ENCODE results near the gene ITGB1BP1.

The ITGB1BP1 gene

DNA sequence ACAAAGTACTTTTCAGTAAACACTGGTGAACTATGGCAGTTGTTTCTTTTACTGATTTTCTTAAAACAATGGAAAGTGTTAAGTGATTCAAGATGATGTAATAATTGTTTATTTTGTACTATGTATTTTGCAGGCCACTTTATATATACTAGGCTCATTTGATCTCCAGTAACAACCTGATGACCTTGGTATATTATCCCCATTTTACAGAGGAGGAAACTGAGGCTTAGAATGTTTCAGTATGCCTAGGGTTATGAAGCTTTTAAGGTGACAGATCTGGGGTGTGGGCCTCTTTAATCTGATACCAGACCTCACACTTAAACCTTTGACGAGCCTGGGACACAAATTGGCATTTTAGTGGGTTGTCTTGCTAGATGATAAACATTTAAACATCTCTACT, 63.2 kb downstream of the ITGB1BP1 start:
- DNase-seq (ENCODE audit: low read depth) = no peak
- TF ChIP-seq CTCF (IDR thresholded peaks at IDR 0.05; ENCODE audit: insufficient read depth, low read depth, low read length, missing control alignments) = no peak
- no peak overlapping the region for H3K4me3 ChIP-seq (ENCODE audit: low read depth, low read length)

DNA sequence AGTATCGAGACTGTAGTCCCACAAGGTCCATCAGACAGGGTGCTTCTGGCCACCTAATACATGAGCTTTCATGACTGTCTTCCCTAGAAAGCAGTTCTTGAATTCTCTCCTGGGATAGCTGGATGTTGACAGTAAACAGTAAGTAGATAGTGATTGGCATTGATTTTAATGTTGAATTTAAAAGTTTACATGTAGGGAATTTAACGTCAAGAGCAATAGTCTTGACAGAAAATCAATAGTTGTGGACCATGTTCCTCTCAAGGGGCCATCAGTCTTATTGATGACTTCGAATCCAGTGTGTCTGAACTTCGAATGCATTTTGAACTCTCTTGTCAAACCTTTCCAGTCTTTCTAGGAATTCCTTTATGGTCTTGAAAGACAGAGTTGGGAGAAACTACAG, 63.9 kb downstream of the ITGB1BP1 start:
- DNase-seq (ENCODE audit: low read depth) = no peak
- no peak for TF ChIP-seq CTCF (IDR thresholded peaks at IDR 0.05; ENCODE audit: insufficient read depth, low read depth, low read length, missing control alignments)
- no peak overlapping the region for H3K4me3 ChIP-seq (ENCODE audit: low read depth, low read length)

DNA sequence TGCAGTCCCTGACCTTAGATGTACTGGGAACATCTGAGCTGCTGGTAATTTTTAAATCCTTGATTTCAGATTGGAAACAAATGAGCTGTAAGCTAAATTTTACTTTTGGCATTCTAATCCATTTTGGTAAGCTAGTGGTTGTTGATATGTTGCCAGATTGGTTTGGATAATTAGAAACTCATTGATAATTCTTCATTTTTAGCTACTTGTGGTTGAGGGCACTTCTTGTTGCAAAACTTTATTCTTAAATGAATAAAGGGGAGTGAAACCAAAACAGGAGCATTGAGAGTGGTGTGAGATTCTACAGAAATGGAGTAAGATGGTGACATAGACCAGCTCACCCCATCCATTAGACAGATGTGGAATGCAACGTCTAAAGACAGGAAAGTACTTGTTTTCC, 64.5 kb downstream of the ITGB1BP1 start:
- DNase-seq (ENCODE audit: low read depth) = no peak
- H3K4me3 ChIP-seq (ENCODE audit: low read depth, low read length) = no peak overlapping the region
- no peak for TF ChIP-seq CTCF (IDR thresholded peaks at IDR 0.05; ENCODE audit: insufficient read depth, low read depth, low read length, missing control alignments)

GRCh38 chr2:9356261-9356660, 67.1 kb downstream of the ITGB1BP1 start:
- TF ChIP-seq CTCF (IDR thresholded peaks at IDR 0.05; ENCODE audit: insufficient read depth, low read depth, low read length, missing control alignments) = no peak
- no peak overlapping the region for H3K4me3 ChIP-seq (ENCODE audit: low read depth, low read length)
- no peak for DNase-seq (ENCODE audit: low read depth)

- no peak overlapping the region for H3K4me3 ChIP-seq (ENCODE audit: low read depth, low read length)
- no peak for TF ChIP-seq CTCF (IDR thresholded peaks at IDR 0.05; ENCODE audit: insufficient read depth, low read depth, low read length, missing control alignments)
- DNase-seq (ENCODE audit: low read depth) = no peak
Measured at GRCh38 chr2:9355716-9356115, 67.6 kb downstream of the ITGB1BP1 start.

DNA sequence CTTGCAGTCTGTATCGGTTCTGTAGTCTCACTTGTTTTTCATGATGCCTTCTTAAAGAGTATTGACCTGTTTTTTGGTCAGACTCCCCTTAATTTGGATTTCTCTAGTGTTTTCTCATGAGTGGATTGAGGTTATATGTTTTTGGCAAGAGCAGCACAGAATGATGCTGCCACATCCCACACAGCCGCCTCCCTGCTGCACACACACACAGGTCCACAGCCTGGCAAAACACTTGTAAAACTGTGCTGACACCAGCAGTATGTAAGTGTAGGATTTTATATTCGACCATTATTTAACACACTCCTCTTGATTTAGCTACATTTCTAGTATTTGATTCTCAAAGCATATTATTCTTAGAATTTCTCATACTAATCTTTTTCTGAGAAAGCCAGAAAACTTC, 68.1 kb downstream of the ITGB1BP1 start:
- no peak for DNase-seq (ENCODE audit: low read depth)
- no peak for TF ChIP-seq CTCF (IDR thresholded peaks at IDR 0.05; ENCODE audit: insufficient read depth, low read depth, low read length, missing control alignments)
- H3K4me3 ChIP-seq (ENCODE audit: low read depth, low read length) = no peak overlapping the region

DNA sequence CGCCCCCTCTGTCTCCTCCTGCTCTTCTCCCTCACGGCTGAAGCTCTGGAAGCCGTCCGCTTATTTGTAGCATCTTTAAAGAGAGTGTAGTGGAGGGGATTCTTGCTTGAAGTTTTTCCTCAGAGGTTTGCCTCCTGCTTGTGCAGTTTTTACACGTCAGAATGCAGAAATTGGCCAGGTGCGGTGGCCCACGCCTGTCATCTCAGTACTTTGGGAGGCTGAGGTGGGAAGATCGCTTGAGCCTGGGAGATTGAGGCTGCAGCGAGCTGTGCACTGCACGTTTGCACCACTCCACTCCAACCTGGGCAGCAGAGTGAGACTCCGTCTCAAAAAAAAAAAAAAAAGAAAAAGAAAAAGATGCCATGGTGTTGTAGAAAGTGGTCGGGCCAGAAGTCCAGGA, 69.0 kb downstream of the ITGB1BP1 start:
- H3K4me3 ChIP-seq (ENCODE audit: low read depth, low read length) = no peak overlapping the region
- no peak for DNase-seq (ENCODE audit: low read depth)
- TF ChIP-seq CTCF (IDR thresholded peaks at IDR 0.05; ENCODE audit: insufficient read depth, low read depth, low read length, missing control alignments) = no peak
